Measurements from ENCODE around the gene CC2D2B.
"Not testable (repeated sequence)": the region's sequence is repeated elsewhere in the genome, so short reads cannot be mapped to it uniquely, and the experiment has no call there.

Gene CC2D2B

GRCh38 chr10:96034625-96035024 is 126.8 kb downstream of the CC2D2B start:
- DNase-seq: no peak

- no peak for DNase-seq
These were observed 131.0 kb downstream of the CC2D2B start for GRCh38 chr10:96038476-96039387.

- no peak for DNase-seq
These were observed 133.4 kb downstream of the CC2D2B start for GRCh38 chr10:96041146-96041545.

GRCh38 chr10:96043033-96043892 is 135.5 kb downstream of the CC2D2B start, which contains the start of gene CCNJ:
Gene CCNJ (plus strand): TSS chr10:96043583. CDS start chr10:96044394, 811 bp downstream.
- DNase-seq: peak; percentile 80 to 82

GRCh38 chr10:96043893-96044715 is 136.3 kb downstream of the CC2D2B start:
- peak; percentile 41 to 52 for DNase-seq

GRCh38 chr10:96044736-96045135 is 137.0 kb downstream of the CC2D2B start:
- DNase-seq: no peak

- no peak for DNase-seq
These were observed 138.8 kb downstream of the CC2D2B start for GRCh38 chr10:96046546-96046945.

GRCh38 chr10:96047004-96047649 is 139.4 kb downstream of the CC2D2B start:
- no peak for DNase-seq

GRCh38 chr10:96047925-96048324 is 140.2 kb downstream of the CC2D2B start:
- not testable (repeated sequence) for DNase-seq

- no peak for DNase-seq
These were observed 141.6 kb downstream of the CC2D2B start for GRCh38 chr10:96049340-96049739.

GRCh38 chr10:96053985-96054384 is 146.2 kb downstream of the CC2D2B start:
- DNase-seq: no peak

- DNase-seq: no peak
These were observed 149.0 kb downstream of the CC2D2B start for GRCh38 chr10:96056787-96057186.

- no peak for DNase-seq
These were observed 153.5 kb downstream of the CC2D2B start for GRCh38 chr10:96061232-96061631.

GRCh38 chr10:96072674-96073073 is 164.9 kb downstream of the CC2D2B start:
- no peak for DNase-seq

GRCh38 chr10:96073722-96074121 is 165.9 kb downstream of the CC2D2B start:
- DNase-seq: no peak

- DNase-seq: no peak
These were observed 167.0 kb downstream of the CC2D2B start for GRCh38 chr10:96074776-96075175.

GRCh38 chr10:96075977-96076376 is 168.2 kb downstream of the CC2D2B start:
- no peak for DNase-seq

- no peak for DNase-seq
These were observed 169.4 kb downstream of the CC2D2B start for GRCh38 chr10:96077156-96077555.

- DNase-seq: no peak
These were observed 174.4 kb downstream of the CC2D2B start for GRCh38 chr10:96082153-96082552.

Data from stimulated activated CD4-positive, alpha-beta T cell treated with anti-CD3 and anti-CD28 coated beads, Interleukin-4, amount 100 ng/mL, for 4 hours (primary cell).